ENCODE measurements around the gene CEMP1. TPM values are rescaled to one million over a fixed set of nuclear protein-coding genes. Genes with fewer than 3 reads are reported as not detected.
"Not testable (repeated sequence)": the region's sequence is repeated elsewhere in the genome, so short reads cannot be mapped to it uniquely, and the experiment has no call there.

The CEMP1 gene
- total RNA-seq, 1 donor from 2014 or later: not detected

GRCh38 chr16:2533912-2534311 lies 2.7 kb upstream of the CEMP1 start:
- no peak for TF ChIP-seq CTCF (conservative IDR thresholded peaks at IDR 0.05; ENCODE audit: low read depth, low read length)
- no peak overlapping the region for H3K4me3 ChIP-seq (ENCODE audit: low read depth, low read length)
- no peak for DNase-seq (ENCODE audit: low read depth)

- not testable (repeated sequence) for DNase-seq (ENCODE audit: low read depth)
- peak overlapping the region; percentile 68 for H3K4me3 ChIP-seq (ENCODE audit: low read depth, low read length)
Observed at GRCh38 chr16:2533142-2533755, 2.0 kb upstream of the CEMP1 start.

- H3K4me3 ChIP-seq (ENCODE audit: low read depth, low read length): peak overlapping the region; percentile 68
- no peak for TF ChIP-seq CTCF (conservative IDR thresholded peaks at IDR 0.05; ENCODE audit: low read depth, low read length)
- DNase-seq (ENCODE audit: low read depth): no peak
Observed at GRCh38 chr16:2532494-2533141, 1.4 kb upstream of the CEMP1 start.

GRCh38 chr16:2531696-2532493 lies 687 bp upstream of the CEMP1 start:
- TF ChIP-seq CTCF (conservative IDR thresholded peaks at IDR 0.05; ENCODE audit: low read depth, low read length): no peak
- no peak for DNase-seq (ENCODE audit: low read depth)
- H3K4me3 ChIP-seq (ENCODE audit: low read depth, low read length): peak overlapping the region; percentile 68

GRCh38 chr16:2530629-2531318 lies 434 bp downstream of the CEMP1 start:
- DNase-seq (ENCODE audit: low read depth): no peak
- H3K4me3 ChIP-seq (ENCODE audit: low read depth, low read length): no peak overlapping the region
- no peak for TF ChIP-seq CTCF (conservative IDR thresholded peaks at IDR 0.05; ENCODE audit: low read depth, low read length)

- H3K4me3 ChIP-seq (ENCODE audit: low read depth, low read length): no peak overlapping the region
- TF ChIP-seq CTCF (conservative IDR thresholded peaks at IDR 0.05; ENCODE audit: low read depth, low read length): no peak
- DNase-seq (ENCODE audit: low read depth): no peak
Observed at GRCh38 chr16:2529961-2530628, 1.1 kb downstream of the CEMP1 start.

All from epithelial cell of proximal tubule (primary cell).